HL-60 (cell line): ENCODE results near the gene TAPBPL.

Experiments used
- DNase-seq, 2 experiments: peaks; one replicate each; pipeline ENCODE4 v3.0.0-alpha.2; 2010 to 2020; ENCODE audit warnings: low read depth in 1 of 2, low spot score in 1 of 2
- H3K27ac ChIP-seq: fragments of 250-450 bp; sonication (Bioruptor Pico); replicated peaks from 2 replicates; pipeline ENCODE4 v1.5.1; 2020; ENCODE audit warnings: mild to moderate bottlenecking, moderate library complexity
- H3K27me3 ChIP-seq: fragments of 250-450 bp; sonication (Bioruptor Pico); 2 replicates; pipeline ENCODE4 v1.5.1; 2021; ENCODE audit warnings: mild to moderate bottlenecking, moderate library complexity; ENCODE audit not compliant: insufficient read depth, poor library complexity, severe bottlenecking
- H3K4me3 ChIP-seq: replicated peaks from 2 replicates; pipeline ENCODE4 v1.5.1; 2011; ENCODE audit warnings: mild to moderate bottlenecking, control low read depth, low read length; ENCODE audit not compliant: insufficient read depth
- GABPA ChIP-seq: IDR thresholded peaks from 2 replicates; pipeline ENCODE4 v1.6.1; 2012; ENCODE audit warnings: low read depth
- POLR2AphosphoS5 ChIP-seq: IDR thresholded peaks from 2 replicates; pipeline ENCODE4 v1.6.1; 2012; ENCODE audit warnings: low read depth
- SPI1 ChIP-seq: IDR thresholded peaks from 2 replicates; pipeline ENCODE4 v1.6.1; 2012; ENCODE audit warnings: low read depth, mild to moderate bottlenecking, borderline replicate concordance
- TF ChIP-seq, protein P1 (sequence below): IDR thresholded peaks from one replicate; pipeline ENCODE4 v1.5.1; 2011; ENCODE audit warnings: low read length, control low read depth, inconsistent platforms; ENCODE audit not compliant: insufficient read depth
- TF ChIP-seq, protein P2 (sequence below): IDR thresholded peaks from 2 replicates; pipeline ENCODE4 v1.6.1; 2012; ENCODE audit warnings: low read depth; ENCODE audit not compliant: insufficient replicate concordance

TAPBPL gene

DNA sequence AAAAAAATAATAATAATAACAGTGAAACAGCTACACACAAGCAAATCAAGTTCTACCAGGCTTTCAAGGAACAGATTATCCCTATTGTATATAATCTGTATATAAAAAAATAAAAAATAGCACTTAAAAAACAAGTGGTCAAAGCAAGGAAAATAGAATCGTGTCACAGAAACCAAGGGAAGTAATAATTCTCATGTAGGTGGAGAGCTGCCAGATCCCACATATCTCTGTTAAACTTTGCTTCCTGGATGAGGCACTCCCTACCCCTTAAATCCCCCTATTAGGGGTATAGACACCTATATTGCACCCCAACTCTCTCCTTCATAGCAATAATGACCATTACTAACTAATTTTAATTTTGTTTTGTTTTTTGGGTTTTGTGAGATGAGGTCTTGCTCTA lies 11.5 kb upstream of the TAPBPL start:
- H3K27me3 ChIP-seq, result no peaks in the 10 kb centered on the region
- no peak overlapping the region for H3K27ac ChIP-seq
- no peak overlapping the region for H3K4me3 ChIP-seq
- DNase-seq, result no peak
- TF ChIP-seq POLR2AphosphoS5 (no peak), GABPA (no peak), SPI1 (no peak)
- TF ChIP-seq, protein P1, sequence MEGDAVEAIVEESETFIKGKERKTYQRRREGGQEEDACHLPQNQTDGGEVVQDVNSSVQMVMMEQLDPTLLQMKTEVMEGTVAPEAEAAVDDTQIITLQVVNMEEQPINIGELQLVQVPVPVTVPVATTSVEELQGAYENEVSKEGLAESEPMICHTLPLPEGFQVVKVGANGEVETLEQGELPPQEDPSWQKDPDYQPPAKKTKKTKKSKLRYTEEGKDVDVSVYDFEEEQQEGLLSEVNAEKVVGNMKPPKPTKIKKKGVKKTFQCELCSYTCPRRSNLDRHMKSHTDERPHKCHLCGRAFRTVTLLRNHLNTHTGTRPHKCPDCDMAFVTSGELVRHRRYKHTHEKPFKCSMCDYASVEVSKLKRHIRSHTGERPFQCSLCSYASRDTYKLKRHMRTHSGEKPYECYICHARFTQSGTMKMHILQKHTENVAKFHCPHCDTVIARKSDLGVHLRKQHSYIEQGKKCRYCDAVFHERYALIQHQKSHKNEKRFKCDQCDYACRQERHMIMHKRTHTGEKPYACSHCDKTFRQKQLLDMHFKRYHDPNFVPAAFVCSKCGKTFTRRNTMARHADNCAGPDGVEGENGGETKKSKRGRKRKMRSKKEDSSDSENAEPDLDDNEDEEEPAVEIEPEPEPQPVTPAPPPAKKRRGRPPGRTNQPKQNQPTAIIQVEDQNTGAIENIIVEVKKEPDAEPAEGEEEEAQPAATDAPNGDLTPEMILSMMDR, result no peak
- TF ChIP-seq, protein P2, sequence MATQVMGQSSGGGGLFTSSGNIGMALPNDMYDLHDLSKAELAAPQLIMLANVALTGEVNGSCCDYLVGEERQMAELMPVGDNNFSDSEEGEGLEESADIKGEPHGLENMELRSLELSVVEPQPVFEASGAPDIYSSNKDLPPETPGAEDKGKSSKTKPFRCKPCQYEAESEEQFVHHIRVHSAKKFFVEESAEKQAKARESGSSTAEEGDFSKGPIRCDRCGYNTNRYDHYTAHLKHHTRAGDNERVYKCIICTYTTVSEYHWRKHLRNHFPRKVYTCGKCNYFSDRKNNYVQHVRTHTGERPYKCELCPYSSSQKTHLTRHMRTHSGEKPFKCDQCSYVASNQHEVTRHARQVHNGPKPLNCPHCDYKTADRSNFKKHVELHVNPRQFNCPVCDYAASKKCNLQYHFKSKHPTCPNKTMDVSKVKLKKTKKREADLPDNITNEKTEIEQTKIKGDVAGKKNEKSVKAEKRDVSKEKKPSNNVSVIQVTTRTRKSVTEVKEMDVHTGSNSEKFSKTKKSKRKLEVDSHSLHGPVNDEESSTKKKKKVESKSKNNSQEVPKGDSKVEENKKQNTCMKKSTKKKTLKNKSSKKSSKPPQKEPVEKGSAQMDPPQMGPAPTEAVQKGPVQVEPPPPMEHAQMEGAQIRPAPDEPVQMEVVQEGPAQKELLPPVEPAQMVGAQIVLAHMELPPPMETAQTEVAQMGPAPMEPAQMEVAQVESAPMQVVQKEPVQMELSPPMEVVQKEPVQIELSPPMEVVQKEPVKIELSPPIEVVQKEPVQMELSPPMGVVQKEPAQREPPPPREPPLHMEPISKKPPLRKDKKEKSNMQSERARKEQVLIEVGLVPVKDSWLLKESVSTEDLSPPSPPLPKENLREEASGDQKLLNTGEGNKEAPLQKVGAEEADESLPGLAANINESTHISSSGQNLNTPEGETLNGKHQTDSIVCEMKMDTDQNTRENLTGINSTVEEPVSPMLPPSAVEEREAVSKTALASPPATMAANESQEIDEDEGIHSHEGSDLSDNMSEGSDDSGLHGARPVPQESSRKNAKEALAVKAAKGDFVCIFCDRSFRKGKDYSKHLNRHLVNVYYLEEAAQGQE, result no peak

DNA sequence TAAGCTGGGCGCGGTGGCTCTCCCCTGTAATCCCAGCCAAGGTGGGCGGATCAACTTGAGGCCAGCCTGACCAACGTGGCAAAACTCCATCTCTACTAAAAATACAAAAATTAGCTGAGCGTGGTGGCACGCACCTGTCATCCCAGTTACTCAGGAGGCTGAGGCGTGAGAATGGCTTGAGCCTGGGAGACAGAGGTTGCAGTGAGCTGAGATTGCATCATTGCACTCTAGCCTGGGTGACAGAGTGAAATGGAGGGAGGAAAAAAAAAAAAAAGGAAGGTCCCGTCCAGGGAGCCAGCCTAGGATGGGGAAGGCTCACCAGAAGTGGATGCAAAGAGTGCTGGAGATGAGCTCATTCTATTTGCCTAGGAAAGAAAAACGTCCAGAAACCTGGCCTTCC lies 9.0 kb upstream of the TAPBPL start:
- DNase-seq, result no peak
- Histone ChIP-seq H3K27me3 (no peaks in the 10 kb centered on the region), H3K4me3 (no peak overlapping the region), H3K27ac (no peak overlapping the region)
- TF ChIP-seq, protein P2, result no peak
- TF ChIP-seq SPI1, result no peak
- no peak for TF ChIP-seq GABPA
- TF ChIP-seq POLR2AphosphoS5, result no peak
- TF ChIP-seq, protein P1, result no peak

DNA sequence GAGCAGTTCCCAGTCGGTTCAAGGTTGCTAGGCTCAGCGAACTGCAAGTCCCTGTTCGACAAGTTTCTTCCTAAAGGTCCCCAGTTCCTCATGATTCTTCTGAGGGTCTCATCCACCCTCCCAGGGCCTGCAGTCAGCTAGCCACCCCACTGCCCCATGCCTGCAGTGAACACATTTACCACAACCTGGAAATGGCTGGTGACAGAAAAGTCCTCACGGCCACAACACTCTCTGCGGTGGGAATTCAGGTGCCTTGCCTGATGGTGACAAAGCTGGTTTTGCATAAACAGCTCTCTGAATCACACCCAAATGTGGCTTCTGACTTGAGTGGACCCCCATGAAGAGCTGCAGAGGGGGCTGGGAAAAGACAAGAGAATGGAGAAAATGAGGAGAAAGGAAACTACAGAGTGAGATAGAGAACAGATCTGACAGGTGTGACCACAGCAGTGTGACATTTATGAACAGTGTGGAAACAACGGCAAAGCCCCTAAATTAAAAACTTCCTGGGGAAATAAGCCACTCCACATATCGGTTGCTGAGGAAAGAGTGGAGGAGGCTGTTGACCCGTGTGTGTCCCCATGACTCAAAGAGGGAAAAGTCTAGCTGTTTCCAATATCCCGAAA lies 8.4 kb upstream of the TAPBPL start:
- H3K27ac ChIP-seq, result no peak overlapping the region
- DNase-seq, result no peak
- H3K27me3 ChIP-seq, result no peaks in the 10 kb centered on the region
- no peak overlapping the region for H3K4me3 ChIP-seq
- TF ChIP-seq, protein P2, result no peak
- TF ChIP-seq, protein P1, result no peak
- TF ChIP-seq POLR2AphosphoS5 (no peak), GABPA (no peak), SPI1 (no peak)
